Measurements from ENCODE around the gene DEPDC5.

The DEPDC5 gene

DNA sequence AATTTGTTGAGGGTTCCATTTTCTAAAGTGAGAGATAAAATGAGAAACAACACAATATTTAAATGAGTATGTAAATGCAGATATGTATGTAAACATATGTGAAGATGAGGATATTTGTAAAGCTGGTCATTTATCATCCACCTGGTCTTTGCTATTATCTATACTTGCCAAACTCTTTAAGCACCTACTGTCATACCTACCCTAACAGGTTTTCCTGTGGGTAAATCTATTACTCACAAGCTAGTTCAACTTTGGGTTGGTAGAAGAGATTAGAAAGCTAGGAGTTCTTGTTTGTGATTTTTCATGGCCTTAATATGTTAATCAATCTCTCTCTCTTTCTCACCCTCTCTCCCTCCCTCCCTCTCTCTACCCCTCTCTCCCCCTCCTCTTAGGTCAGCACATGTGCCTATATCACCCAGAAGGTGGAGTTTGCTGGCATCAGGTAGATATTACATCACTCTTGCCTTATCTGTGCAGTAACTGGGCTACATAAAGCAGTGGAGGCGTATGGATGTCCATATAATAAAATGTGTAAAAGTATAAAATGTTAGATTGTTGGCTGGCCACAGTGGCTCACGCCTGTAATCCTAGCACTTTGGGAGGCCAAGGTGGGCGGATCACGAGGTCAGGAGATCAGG, 14.7 kb downstream of the DEPDC5 start:
- Histone ChIP-seq H3K9me3 (ENCODE audit: control insufficient read depth, insufficient read depth, low read length) (no peaks in the 10 kb centered on the region), H3K4me2 (ENCODE audit: low read length) (no peak overlapping the region), H4K20me1 (ENCODE audit: control insufficient read depth, insufficient read depth, low read depth, low read length) (no peaks in the 10 kb centered on the region), H3K9me2 (replicated peaks; ENCODE audit: control insufficient read depth, low read length) (no peaks in the 10 kb centered on the region), H3K79me2 (ENCODE audit: control insufficient read depth, low read length) (no peaks in the 10 kb centered on the region), H3K4me1 (ENCODE audit: control insufficient read depth, low read length) (no peaks in the 10 kb centered on the region), H3F3A (ENCODE audit: control insufficient read depth, insufficient read depth) (no peaks in the 10 kb centered on the region), H3K4me3 (ENCODE audit: low read length) (no peak overlapping the region), H3K27ac (ENCODE audit: low read depth, low read length) (no peak overlapping the region), H3K27me3 (ENCODE audit: control insufficient read depth, low read length) (no peaks in the 10 kb centered on the region), H3K36me3 (ENCODE audit: control insufficient read depth, low read length) (peaks cover 70% of the 10 kb centered on the region)
- TF ChIP-seq CTCF (IDR thresholded peaks at IDR 0.05; ENCODE audit: low read depth, low read length, poor library complexity, severe bottlenecking) = no peak

DNA sequence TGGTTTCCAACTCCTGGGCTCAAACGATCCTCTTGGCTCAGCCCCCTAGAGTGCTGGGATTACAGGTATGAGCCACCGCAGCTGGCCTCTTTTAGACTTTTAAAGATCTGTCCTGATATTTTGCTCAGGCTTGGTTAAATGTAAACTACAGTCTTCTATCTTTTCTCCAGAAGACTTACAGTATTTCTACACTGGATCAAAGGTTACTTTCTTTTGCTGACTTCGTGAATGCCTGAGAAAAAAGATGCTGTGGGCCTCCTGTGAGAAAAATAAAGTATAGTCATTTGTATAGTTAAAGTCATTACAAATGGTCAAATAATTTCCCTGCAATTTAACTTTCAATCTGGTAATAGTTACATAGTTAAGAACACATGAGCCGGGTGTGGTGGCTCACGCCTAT, 19.6 kb downstream of the DEPDC5 start:
- no peak overlapping the region for H3K4me3 ChIP-seq (ENCODE audit: low read length)
- H4K20me1 ChIP-seq (ENCODE audit: control insufficient read depth, insufficient read depth, low read depth, low read length) = no peaks in the 10 kb centered on the region
- no peak overlapping the region for H3K27ac ChIP-seq (ENCODE audit: low read depth, low read length)
- H3K4me2 ChIP-seq (ENCODE audit: low read length) = no peak overlapping the region
- H3K9me2 ChIP-seq (replicated peaks; ENCODE audit: control insufficient read depth, low read length) = no peaks in the 10 kb centered on the region
- H3K9me3 ChIP-seq (ENCODE audit: control insufficient read depth, insufficient read depth, low read length) = no peaks in the 10 kb centered on the region
- H3K4me1 ChIP-seq (ENCODE audit: control insufficient read depth, low read length) = no peaks in the 10 kb centered on the region
- H3F3A ChIP-seq (ENCODE audit: control insufficient read depth, insufficient read depth) = no peaks in the 10 kb centered on the region
- H3K27me3 ChIP-seq (ENCODE audit: control insufficient read depth, low read length) = no peaks in the 10 kb centered on the region
- TF ChIP-seq EZH2phosphoT487 (IDR thresholded peaks at IDR 0.05; ENCODE audit: borderline replicate concordance, low read length) (no peak), CTCF (IDR thresholded peaks at IDR 0.05; ENCODE audit: low read depth, low read length, poor library complexity, severe bottlenecking) (no peak)
- peaks cover 54% of the 10 kb centered on the region for H3K36me3 ChIP-seq (ENCODE audit: control insufficient read depth, low read length)
- H3K79me2 ChIP-seq (ENCODE audit: control insufficient read depth, low read length) = no peaks in the 10 kb centered on the region

GRCh38 chr22:31776231-31776630, 22.4 kb downstream of the DEPDC5 start:
- Histone ChIP-seq H3K27me3 (ENCODE audit: control insufficient read depth, low read length) (no peaks in the 10 kb centered on the region), H4K20me1 (ENCODE audit: control insufficient read depth, insufficient read depth, low read depth, low read length) (no peaks in the 10 kb centered on the region), H3K79me2 (ENCODE audit: control insufficient read depth, low read length) (no peaks in the 10 kb centered on the region), H3K4me3 (ENCODE audit: low read length) (no peak overlapping the region), H3K36me3 (ENCODE audit: control insufficient read depth, low read length) (peaks cover 52% of the 10 kb centered on the region), H3K9me2 (replicated peaks; ENCODE audit: control insufficient read depth, low read length) (no peaks in the 10 kb centered on the region), H3K4me2 (ENCODE audit: low read length) (no peak overlapping the region), H3F3A (ENCODE audit: control insufficient read depth, insufficient read depth) (no peaks in the 10 kb centered on the region), H3K9me3 (ENCODE audit: control insufficient read depth, insufficient read depth, low read length) (no peaks in the 10 kb centered on the region), H3K4me1 (ENCODE audit: control insufficient read depth, low read length) (no peaks in the 10 kb centered on the region), H3K27ac (ENCODE audit: low read depth, low read length) (no peak overlapping the region)
- TF ChIP-seq CTCF (IDR thresholded peaks at IDR 0.05; ENCODE audit: low read depth, low read length, poor library complexity, severe bottlenecking) (no peak), EZH2phosphoT487 (IDR thresholded peaks at IDR 0.05; ENCODE audit: borderline replicate concordance, low read length) (no peak)
